Cardiac muscle cell (in vitro differentiated cells and primary cell): Measurements from ENCODE around the gene RPL19. TPM values are rescaled to one million over a fixed set of nuclear protein-coding genes. Genes with fewer than 3 reads are reported as not detected.
"Not testable (repeated sequence)": the region's sequence is repeated elsewhere in the genome, so short reads cannot be mapped to it uniquely, and the experiment has no call there.

Experiments
- DNase-seq, 2 donors: peaks; one replicate each; pipeline versions ENCODE4 v3.0.0 to v3.0.0-alpha.2; 2010 to 2017; ENCODE audit warnings: low read depth in 1 of 2, low spot score in 1 of 2
- H3K27ac ChIP-seq: fragments of 200-600 bp; sonication (generic); 2 replicates; pipeline ENCODE4 v1.5.1; 2016
- H3K27me3 ChIP-seq: fragments of 200-600 bp; sonication (generic); 2 replicates; pipeline ENCODE4 v1.6.0; 2016; ENCODE audit warnings: control low read depth
- H3K36me3 ChIP-seq: fragments of 200-600 bp; sonication (generic); 2 replicates; pipeline ENCODE4 v1.5.1; 2016; ENCODE audit warnings: control low read depth
- H3K4me1 ChIP-seq: fragments of 200-600 bp; sonication (generic); 2 replicates; pipeline ENCODE4 v1.8.1; 2017; ENCODE audit warnings: low read depth, mild to moderate bottlenecking, mixed run types
- H3K4me3 ChIP-seq: fragments of 200-600 bp; sonication (generic); 2 replicates; pipeline ENCODE4 v1.5.1; 2016; ENCODE audit warnings: mild to moderate bottlenecking
- H3K9me3 ChIP-seq: fragments of 200-600 bp; sonication (generic); 2 replicates; pipeline ENCODE4 v1.5.1; 2017; ENCODE audit warnings: low read depth, mild to moderate bottlenecking, control low read depth
- polyA plus RNA-seq: library from polyadenylated mRNA; unstranded; fragments of >200 nt; fragmentation: Nextera tagmentation; extraction: Ambion mirVana; gene quantifications from 2 replicates; pipeline ENCODE4 v1.2.1, GENCODE V29; 2016
- total RNA-seq: library from RNA; depleted of rRNA; stranded (reverse); fragments of >200 nt; gene quantifications from 2 replicates; pipeline ENCODE4 v1.2.3, GENCODE V29; 2016
- TF ChIP-seq, protein P1 (sequence below): IDR thresholded peaks from 2 replicates; pipeline ENCODE4 v1.5.1; 2012; ENCODE audit warnings: low read depth, mild to moderate bottlenecking, low read length

The RPL19 gene
- total and polyA plus RNA-seq, 2 experiments from 2014 or later = 761 to 3,028 TPM

DNA sequence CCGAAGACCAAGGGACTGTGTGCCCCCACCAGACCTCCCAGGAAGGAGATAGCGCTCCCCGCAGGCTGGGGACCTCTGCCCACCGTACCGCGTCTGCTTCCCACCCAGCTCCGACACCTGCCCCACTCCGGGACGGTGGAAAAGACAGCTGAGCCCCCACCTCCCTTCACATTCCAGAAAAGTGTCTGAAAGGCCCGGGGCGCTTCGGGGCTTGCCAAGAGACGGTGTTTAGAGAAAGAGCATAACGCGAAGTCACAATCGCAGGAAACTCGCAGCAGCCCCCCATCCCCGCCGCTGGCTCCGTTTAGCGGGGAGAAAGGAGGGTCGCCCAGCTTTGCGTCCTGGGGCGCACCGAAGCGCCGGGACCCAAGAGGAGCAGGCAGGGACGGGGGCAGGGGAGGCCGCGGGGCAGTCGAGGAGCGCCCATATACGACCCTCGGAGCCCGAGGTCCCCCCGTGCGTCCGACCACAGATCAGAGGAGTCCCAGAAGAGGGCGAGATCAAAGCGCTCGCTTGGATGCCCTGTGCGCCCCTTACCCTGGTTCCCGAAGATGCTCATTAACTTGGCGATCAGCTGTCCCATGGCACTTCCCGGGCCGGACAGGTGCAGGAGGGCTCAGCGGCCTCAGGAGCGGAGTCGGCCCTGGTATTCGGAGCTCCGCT lies 34.8 kb upstream of the RPL19 start:
- Histone ChIP-seq H3K4me1 (no peaks in the 10 kb centered on the region), H3K4me3 (peak overlapping the region; percentile 46), H3K36me3 (no peaks in the 10 kb centered on the region), H3K27ac (no peak overlapping the region), H3K9me3 (no peaks in the 10 kb centered on the region), H3K27me3 (peaks cover 32% of the 10 kb centered on the region)
- TF ChIP-seq, protein P1, sequence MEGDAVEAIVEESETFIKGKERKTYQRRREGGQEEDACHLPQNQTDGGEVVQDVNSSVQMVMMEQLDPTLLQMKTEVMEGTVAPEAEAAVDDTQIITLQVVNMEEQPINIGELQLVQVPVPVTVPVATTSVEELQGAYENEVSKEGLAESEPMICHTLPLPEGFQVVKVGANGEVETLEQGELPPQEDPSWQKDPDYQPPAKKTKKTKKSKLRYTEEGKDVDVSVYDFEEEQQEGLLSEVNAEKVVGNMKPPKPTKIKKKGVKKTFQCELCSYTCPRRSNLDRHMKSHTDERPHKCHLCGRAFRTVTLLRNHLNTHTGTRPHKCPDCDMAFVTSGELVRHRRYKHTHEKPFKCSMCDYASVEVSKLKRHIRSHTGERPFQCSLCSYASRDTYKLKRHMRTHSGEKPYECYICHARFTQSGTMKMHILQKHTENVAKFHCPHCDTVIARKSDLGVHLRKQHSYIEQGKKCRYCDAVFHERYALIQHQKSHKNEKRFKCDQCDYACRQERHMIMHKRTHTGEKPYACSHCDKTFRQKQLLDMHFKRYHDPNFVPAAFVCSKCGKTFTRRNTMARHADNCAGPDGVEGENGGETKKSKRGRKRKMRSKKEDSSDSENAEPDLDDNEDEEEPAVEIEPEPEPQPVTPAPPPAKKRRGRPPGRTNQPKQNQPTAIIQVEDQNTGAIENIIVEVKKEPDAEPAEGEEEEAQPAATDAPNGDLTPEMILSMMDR = no peak
- DNase-seq = peak in 1 of 2 donors; percentile 35

DNA sequence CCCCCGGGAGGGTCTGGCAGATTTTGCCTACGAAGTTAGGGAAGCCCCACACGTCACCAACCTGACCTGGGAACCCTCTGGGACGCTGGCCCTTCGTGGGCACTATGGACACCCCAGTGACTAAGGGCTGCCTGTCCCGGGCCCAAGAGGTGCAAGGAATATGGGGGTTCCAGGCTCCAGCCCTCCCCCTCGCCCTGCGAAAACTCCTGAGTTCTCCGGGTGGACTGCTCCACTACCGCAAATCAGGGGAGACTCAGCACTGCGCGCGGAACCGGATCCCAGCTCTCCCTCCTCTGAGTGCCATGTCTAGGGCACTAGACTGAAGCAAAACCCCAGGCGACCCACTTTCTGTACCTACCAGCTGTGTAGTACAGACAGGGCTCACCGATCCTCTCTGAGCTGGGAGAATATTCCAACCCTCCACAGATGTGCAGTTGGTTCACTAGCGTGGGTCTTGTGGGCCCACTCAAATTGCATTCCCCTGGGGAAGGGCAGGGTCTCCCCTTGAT lies 34.2 kb upstream of the RPL19 start, which contains the start of gene ARL5C:
TSS of gene ARL5C (minus strand) at position 321 of the 509 bp plus-strand sequence. CDS start 401 bp downstream, outside the sequence.
- Histone ChIP-seq H3K9me3 (no peaks in the 10 kb centered on the region), H3K27me3 (peaks cover 32% of the 10 kb centered on the region), H3K36me3 (no peaks in the 10 kb centered on the region), H3K4me3 (peak within 1 kb of the TSS; percentile 46), H3K4me1 (no peaks in the 10 kb centered on the region), H3K27ac (no peak within 1 kb of the TSS)
- no peak for DNase-seq
- TF ChIP-seq, protein P1 = no peak

DNA sequence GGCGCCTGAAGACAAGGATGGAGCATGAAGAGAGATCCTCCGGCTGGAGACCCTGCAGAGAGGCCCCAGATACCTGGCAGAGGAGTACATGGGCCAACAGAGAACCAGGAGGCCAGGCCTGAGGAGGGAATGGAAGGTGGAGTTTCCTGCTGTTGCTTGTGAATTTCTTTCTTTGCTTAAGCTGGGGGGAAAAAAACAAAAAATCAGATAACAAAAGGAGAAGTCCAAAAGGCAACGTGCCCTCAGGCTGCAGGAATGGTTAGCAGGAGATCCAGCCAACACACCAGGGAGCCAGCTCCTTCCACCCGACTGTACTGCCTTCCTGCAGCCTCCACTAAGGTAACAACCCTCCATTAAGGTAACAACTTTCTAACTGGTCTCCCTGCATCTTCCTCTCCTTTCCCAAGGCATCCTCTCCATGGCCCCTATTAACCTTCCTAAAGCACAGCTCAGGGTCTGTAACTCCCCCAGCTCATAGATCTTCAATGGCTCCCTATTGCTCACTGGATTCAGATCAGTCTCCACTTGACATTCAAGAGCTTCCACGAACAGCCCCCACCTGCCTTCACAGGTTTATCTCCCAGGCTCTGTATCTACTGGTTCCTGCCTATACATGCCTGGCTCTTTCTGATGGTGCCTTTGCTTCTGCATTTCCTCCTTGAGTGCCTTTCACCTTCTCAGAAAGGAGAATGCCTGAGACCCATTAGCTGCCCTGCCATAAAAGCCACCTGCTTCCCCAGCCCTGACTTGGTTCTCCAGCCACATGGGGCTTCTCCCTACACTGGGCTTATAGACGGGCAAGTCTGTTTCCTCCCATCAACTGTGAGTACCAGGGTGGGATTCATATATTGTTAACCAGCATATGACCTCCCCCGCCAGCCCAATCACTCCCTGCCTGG lies 33.4 kb upstream of the RPL19 start:
- no peak for DNase-seq
- TF ChIP-seq, protein P1 = no peak
- Histone ChIP-seq H3K4me1 (no peaks in the 10 kb centered on the region), H3K36me3 (no peaks in the 10 kb centered on the region), H3K27me3 (peaks cover 32% of the 10 kb centered on the region), H3K4me3 (no peak overlapping the region), H3K27ac (no peak overlapping the region), H3K9me3 (no peaks in the 10 kb centered on the region)

DNA sequence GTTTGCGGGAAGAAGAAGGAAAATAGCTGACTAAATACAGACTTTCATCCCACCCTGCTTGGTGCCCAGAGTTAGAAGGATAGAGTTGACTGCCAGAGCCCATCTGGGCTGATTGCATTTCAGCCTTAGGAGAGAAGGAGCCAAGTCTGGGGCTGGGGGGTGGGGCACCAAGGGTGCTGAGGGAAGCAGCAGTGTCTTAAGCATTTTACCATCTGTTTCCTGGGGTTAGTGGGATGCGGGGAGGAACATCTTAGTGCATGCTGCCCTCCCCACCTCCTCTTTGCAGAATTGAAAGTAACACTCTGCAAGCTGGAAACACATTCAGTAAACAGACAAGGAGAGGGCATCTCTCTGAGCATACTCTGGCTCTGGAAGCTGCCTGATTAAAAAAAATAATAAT lies 32.6 kb upstream of the RPL19 start:
- no peak overlapping the region for H3K27ac ChIP-seq
- H3K4me3 ChIP-seq = no peak overlapping the region
- no peaks in the 10 kb centered on the region for H3K36me3 ChIP-seq
- no peak for DNase-seq
- no peaks in the 10 kb centered on the region for H3K4me1 ChIP-seq
- H3K9me3 ChIP-seq = no peaks in the 10 kb centered on the region
- H3K27me3 ChIP-seq = peaks cover 32% of the 10 kb centered on the region
- TF ChIP-seq, protein P1 = no peak

DNA sequence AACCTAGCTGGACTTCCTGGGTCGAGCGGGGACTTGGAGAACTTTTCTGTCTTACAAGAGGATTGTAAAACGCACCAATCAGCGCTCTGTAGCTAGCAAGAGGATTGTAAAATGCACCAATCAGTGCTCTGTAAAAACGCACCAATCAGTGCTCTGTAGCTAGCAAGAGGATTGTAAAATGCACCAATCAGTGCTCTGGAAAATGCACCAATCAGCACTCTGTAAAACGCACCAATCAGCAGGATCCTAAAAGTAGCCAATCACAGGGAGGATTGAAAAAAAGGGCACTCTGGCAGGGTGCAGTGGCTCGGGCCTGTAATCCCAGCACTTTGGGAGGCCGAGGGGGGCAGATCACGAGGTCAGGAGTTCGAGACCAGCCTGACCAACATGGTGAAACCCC lies 31.6 kb upstream of the RPL19 start:
- H3K4me3 ChIP-seq, H3K27ac ChIP-seq, H3K36me3 ChIP-seq, H3K4me1 ChIP-seq, DNase-seq, H3K9me3 ChIP-seq: not testable (repeated sequence)
- peaks cover 32% of the 10 kb centered on the region for H3K27me3 ChIP-seq
